H1 (cell line): ENCODE measurements around the gene LHCGR.

Experiments used
- CEBPB ChIP-seq: IDR thresholded peaks from 2 replicates; pipeline ENCODE4 v1.6.1; 2012; ENCODE audit warnings: low read depth, low read length
- CTCF ChIP-seq, 3 experiments: IDR thresholded peaks; 1 replicate in 2 of 3; 2 replicates in 1 of 3; pipeline versions ENCODE4 v1.5.1 to v1.6.1; 2011; ENCODE audit warnings: low read length in 3 of 3, mild to moderate bottlenecking in 3 of 3, inconsistent platforms in 2 of 3, low read depth in 1 of 3, moderate library complexity in 1 of 3; ENCODE audit not compliant: insufficient read depth in 1 of 3; ENCODE audit errors: control extremely low read depth in 1 of 3
- POLR2A ChIP-seq, 2 experiments: IDR thresholded peaks; 1 replicate in 1 of 2; 2 replicates in 1 of 2; pipeline ENCODE4 v1.6.1; 2011; ENCODE audit warnings: low read depth in 2 of 2, low read length in 2 of 2, mild to moderate bottlenecking in 2 of 2; ENCODE audit errors: control extremely low read depth in 1 of 2
- SUZ12 ChIP-seq: fragments of 200-600 bp; sonication (generic); IDR thresholded peaks from 2 replicates; pipeline ENCODE4 v1.6.1; 2012; ENCODE audit warnings: mild to moderate bottlenecking, inconsistent platforms, low read length, moderate library complexity, mixed read lengths
- TEAD4 ChIP-seq: IDR thresholded peaks from 2 replicates; pipeline ENCODE4 v1.6.1; 2012; ENCODE audit warnings: low read depth, low read length, inconsistent platforms, mixed read lengths

GRCh38 chr2:48651158-48651790, 104.2 kb downstream of the LHCGR start:
- TF ChIP-seq CTCF (IDR thresholded peaks at IDR 0.05; ENCODE audit: control extremely low read depth in 1 of 3, insufficient read depth in 1 of 3, low read depth in 1 of 3, low read length in 3 of 3) (no peak), SUZ12 (no peak), POLR2A (IDR thresholded peaks at IDR 0.05; ENCODE audit: control extremely low read depth in 1 of 2, low read depth in 2 of 2, low read length in 2 of 2) (no peak), CEBPB (no peak), TEAD4 (no peak)
